Peyer's patch (tissue), 4 donors: Measurements from ENCODE around the gene OR2W3.

Experiments used
- CTCF ChIP-seq, 6 experiments: fragments of 450-650 bp in 4 of 6; fragments of 200-600 bp in 2 of 6; sonication (generic) in 1 of 6; IDR thresholded peaks; one replicate each; pipeline ENCODE4 v1.5.1; 2017 to 2019; ENCODE audit warnings: antibody characterized with exemption in 6 of 6, mild to moderate bottlenecking in 3 of 6, moderate library complexity in 1 of 6
- POLR2A ChIP-seq, 2 donors: fragments of 450-650 bp; IDR thresholded peaks; one replicate each; pipeline ENCODE4 v1.5.1; 2017; ENCODE audit warnings: antibody characterized with exemption in 2 of 2, mild to moderate bottlenecking in 2 of 2, moderate library complexity in 2 of 2

- TF ChIP-seq CTCF (IDR thresholded peaks at IDR 0.05) = no peak
- TF ChIP-seq POLR2A (IDR thresholded peaks at IDR 0.05) = no peak
Observed at GRCh38 chr1:247895163-247895637, at the start of gene OR2W3.
